Kasumi-1 (cell line): Measurements from ENCODE around the gene PSTPIP1.
"Not testable (repeated sequence)": the region's sequence is repeated elsewhere in the genome, so short reads cannot be mapped to it uniquely, and the experiment has no call there.

Experiments
- DNase-seq, 2 experiments: peaks; one replicate each; lab custom pipeline; 2025; lab: John Stamatoyannopoulos, UW

The PSTPIP1 gene

DNA sequence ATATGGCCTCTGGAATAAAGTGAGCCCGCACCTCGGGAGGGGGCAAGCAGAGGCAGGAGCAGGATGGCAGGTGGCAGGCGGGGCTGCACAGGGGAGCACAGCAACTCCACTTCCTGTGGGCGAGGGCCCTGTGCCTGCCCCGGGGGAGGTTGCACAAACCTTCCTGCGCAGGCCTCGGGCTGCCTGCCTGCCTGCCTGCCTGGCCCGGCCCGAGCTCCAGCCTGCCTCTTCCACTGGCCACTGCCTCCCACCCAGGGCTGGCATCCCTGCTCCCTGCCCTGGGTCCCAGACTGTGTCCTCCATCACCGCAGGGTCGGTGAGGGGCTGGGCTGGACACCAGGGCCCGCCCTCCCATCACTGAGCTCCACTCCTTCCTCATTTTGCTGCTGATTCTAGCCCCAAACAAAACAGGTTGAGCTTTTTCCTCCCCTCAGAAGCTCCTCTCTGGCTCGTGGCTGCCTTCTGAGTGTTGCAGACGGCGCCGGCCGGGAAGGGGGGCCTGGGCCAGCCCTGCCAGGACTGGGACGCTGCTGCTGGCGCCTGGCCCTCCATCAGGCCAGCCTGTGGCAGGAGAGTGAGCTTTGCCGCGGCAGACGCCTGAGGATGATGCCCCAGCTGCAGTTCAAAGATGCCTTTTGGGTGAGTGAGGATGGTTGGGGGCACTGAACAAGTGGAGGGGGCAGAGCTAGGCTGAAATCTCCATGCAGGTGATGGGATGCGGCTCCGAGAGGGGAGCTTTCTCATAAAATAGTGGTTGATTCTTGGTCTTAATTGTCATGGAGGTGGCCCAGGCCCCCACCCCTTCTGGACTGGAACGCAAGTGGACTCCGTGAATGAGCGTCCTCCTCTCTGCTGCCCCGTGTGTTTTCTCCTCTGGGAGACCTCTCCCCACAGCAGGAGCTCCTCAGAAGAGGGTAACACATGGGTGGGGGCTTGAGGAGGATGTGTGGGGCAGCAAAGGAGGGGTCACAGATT lies at the start of gene PSTPIP1:
TSS of gene PSTPIP1 (plus strand) at position 156 of the 975 bp plus-strand sequence. CDS start at position 604, 448 bp downstream.
- peak; percentile 78 to 80 for DNase-seq

DNA sequence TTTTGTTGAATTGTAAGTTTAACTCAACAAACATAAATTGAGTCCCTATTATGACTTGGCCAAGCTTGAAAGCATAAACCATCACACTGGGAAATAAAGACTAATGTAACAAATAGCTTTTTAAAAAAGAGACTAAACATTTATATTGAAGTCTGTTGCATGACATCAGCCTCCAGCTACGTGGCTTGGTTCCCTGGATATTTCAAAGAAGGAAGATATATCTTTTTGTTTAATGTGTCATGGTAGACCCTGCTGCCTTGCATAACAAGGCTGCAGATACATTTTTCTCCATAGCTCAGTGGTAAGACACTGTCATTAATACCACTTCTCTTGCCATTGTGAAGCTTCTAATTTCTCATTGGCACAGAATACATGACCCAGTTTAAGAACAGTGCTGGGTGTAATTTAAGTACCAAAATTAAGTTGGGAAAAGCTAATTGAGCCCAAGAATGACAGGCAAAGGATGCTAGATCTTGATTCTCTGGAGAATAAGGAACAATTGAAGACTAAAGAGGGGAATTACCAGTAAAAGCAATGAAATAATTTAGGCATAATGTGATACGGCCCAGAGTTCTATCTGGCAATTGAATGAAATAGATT lies 49.3 kb upstream of the PSTPIP1 start:
- DNase-seq = no peak

DNA sequence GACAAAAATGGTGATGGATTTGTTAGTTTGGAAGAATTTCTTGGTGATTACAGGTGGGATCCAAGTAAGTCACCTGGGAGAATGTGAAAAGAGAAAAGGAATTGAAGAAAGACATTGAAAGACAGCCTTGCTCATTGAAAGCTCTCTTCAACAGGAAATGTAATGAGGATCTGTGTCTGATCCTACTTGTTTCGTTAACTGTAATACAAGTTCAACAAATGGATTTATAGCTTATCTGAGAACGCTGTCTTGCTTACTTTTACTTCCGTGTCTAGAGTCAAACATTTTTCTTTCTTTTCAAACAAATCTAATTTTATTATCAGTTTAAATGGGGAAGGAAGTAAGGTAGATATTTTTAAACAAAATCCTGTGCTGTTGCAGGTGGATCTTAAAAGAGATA lies 47.5 kb upstream of the PSTPIP1 start:
- DNase-seq = no peak

DNA sequence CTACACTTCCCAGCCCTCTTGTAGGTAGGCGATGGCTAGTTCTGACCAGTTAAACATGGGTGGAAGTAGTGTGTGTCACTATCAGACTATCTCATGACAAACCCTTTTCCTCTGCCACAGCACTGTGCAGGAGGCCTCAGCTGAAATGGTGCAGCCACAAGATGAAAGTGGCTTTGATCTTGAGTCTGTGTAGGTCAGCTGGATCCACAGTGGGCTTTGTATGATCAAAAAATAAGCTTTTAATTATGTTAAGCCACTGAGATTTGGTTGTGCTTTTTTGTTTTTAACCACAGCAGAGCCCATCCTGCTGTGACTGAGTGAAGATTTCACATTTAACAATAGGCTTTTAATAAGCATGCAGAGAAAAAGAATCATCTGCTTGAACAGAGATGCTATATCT lies 43.7 kb upstream of the PSTPIP1 start:
- DNase-seq = no peak

DNA sequence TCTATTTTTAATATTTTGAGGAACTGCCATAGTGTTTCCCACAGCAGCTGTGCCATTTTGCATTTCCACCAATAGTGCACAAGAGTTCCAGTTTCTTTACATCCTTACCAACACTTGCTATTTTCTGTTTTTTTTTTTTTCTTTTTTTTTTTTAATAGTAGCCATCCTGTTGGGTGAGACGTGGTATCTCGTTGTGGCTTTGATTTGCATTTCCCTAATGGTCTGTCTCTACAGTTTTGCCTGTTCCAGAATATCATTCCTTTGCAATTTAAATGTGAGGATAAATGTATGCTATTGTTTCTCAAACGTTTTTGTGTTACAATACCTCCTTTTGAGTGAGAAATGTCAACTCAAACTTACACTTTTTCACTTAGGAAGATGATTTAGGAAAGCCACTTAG lies 41.0 kb upstream of the PSTPIP1 start:
- no peak for DNase-seq

DNA sequence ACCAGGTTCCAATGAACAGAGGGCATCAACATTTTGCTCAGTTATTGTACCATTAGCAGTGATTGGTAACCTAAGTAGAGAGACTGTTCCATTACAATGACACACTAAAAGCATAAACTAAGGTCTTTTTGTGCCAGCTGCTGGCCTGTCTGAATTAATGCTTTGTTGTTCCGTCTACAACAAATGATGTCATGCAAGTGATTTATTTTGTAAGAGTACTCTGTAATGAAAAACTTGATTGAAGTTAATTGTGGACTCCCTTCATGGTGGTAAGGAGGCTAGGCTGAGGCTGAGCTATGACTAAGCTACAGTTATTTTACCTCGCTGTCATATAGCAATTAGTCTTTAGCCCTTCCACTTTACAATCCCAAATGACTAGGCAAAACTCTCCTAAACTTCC lies 40.2 kb upstream of the PSTPIP1 start:
- no peak for DNase-seq

DNA sequence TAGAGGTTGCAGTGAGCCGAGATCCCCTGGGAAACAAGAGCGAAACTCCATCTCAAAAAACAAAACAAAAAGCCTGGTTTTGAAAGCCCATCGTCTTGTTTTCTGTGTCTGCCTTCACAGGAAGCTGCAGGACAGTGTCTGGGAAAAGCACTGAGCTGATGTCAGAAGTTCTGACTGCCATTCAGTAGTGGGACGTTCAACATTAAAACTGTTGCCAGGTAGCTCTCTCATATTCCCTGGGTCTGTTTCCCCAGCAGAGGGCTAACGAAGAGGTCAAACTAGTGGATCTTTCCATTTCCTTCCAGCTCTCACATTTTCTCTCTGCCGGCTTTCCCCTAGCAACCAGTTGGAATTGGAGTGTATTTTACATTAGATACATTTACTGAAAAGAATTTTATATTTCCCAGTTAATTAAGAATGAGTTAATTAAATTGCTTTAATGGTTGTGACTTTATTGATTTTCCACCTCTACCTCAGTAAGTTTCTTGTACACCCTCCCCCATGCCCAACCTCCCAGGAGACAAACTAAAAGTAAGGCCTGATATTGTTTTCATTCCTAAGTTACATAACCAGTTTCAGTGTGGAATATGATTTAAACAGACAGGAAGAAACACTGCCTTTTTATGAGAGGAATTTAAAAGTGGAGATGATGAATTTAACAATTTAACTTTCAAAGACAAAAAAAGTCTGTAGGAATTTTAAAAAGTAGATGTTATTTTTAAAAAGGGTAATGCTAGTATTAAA lies 33.5 kb upstream of the PSTPIP1 start:
- DNase-seq = no peak

DNA sequence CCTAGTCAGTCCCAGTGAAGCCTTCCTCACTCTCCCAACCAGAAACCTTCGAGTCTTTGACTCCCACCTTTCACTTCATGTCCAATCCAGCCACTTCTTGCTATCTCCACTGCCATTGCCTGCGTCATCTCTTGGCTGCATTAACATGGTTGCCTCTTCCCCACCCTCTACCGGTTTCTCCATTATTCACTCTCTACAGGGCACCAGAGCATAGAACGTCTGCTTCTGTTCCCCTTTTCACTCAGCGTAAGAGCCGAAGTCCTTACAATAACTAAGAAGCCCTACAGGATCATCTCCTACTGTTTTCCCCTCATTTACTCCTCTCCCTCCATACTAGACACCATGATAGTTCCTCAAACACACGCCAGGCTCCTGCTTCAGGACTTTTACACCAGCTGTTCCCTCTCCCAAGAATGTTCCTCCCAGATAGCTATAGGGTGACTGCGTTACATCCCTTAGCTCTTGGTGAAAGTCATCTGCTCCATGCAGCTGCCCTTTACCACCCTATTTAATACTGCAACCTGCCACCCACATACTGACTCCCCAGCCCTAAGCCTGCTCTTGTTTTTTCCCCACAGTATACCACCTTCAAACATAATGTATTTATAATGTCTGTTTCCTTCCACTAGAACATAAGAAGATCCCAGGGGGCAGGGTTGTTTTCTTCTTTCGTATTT lies 32.5 kb upstream of the PSTPIP1 start:
- DNase-seq = no peak

DNA sequence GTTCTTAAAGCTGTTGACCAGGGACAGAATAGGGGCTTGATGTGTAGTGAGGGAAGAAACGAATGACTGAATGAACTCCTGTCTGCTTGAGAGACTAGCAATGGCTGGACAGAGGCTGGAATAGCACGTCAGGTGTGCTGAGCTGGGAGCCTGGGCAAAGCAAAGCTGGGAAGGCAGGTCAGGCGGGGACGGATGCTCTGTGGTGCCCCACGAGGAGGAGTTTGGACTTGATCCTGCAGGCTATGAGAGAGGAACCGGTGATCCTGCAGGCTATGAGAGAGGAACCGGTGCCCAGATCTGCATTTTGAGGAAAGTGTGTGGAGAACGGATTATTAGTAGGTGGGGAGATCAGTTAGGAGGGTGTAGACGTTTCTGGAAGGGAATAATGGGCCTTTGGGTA lies 31.3 kb upstream of the PSTPIP1 start:
- no peak for DNase-seq

DNA sequence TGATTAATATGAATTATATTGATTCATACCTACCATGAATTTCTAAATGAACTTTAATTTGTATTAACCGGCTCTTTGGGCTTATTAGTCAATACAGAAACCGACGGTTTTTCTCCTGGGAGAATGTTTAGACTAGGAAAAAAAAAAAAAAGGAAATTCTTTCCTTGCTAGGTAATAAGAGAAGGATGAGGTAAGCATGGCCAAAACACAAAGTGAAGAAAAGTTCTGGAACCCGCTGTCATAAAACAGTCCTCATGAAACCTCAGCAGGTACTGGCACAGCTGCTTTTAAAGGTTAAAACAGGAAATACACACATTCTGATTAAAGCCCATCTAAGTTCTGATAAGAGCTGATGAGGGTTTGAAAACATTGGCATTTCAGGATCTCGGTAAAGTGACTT lies 30.8 kb upstream of the PSTPIP1 start:
- DNase-seq = no peak

DNA sequence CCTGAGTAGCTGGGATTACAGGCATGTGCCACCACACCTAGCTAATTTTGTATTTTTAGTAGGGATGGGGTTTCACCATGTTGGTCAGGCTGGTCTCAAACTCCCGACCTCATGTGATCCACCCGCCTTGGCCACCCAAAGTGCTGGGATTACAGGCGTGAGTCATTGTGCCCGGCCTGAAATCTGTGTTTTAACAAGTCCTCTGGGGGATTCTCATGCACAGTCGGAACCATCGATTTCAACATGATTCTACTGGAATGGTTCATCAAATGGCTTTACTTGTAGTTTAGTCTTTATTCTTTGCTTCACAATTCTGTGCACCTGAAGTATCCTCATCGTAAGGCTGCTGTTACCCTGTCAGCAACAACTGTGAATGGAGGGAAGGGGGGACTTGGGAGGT lies 28.9 kb upstream of the PSTPIP1 start:
- DNase-seq = not testable (repeated sequence)

DNA sequence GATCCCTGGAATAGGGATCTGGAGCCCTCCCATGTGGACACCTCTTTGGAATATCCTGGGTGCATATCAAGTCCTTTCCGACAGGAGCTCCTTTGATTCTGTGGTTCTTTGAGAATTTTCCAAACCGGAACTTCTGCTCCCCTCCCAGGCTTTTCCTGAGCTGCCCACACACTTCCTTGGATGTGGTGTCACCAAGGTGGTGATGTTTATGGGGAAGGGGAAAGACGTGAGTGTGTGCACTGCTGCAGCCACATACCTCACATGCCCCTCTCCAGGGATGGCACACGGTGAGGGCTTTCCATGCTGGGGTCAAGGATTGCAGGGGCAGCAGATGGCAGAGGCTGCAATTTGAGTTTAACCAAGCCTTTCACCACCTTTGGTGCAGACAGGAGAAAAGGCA lies 27.9 kb upstream of the PSTPIP1 start:
- no peak for DNase-seq

DNA sequence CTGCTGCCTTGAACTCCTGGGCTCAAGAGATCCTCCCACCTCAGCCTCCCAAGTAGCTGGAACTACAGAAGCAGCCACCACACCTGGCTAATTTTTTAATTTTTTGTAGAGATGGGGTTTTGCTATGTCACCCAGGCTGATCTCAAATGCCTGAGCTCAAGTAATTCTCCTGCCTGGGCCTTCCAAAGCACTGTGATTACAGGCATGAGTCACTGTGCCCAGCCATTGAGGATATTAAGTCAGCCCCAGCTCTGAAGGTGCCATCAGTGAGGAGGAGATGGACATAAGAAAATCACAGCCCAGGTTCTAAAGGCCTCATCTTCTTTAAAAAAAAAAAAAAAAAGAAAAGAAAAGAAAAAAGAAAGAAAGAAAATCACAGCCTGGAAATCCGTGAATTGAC lies 26.6 kb upstream of the PSTPIP1 start:
- DNase-seq = no peak

DNA sequence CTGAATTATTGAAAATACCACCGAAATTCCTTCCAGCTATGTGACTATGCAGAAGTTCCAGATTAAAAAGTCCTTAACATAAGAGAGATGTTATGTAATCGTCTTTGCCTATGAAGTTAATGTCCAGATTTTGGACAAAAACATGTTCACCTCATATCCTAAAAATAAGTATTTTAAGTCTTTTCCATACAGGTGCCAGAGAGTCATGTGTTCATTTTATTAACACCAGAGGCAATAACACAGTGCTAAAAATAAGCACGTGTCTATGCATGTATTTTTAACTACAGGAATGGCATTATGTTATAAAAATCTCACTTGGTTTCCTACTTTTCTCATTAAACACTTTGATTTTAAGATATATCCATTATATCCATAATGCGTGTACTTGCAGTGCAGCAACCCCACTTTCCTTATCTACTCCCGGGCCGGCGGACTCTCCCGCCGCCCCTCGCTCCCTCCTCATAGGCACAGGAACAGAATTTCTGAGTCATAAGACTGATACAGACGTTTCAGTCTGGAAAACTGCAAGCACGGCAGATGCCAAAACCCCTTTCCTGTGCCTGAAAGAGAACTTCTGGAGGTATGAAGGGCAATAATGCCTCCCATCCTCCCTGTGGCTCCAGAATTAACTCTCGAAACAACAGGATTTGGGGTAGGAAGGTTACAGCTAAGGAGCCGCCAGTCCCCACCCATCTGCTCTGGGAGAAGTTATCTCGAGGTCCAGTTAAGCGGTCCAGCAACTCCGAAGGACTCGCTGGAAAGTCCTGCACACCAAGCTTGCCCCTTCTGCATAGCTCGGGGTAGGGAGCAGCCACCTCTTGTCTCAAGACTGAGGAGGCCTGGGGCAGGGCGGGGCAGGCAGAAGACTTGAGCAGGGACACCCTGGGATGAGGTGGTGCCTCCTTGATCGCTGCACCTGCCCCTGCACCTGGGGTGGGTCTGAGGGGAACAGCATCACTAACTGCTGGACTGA lies 22.3 kb upstream of the PSTPIP1 start:
- no peak for DNase-seq

DNA sequence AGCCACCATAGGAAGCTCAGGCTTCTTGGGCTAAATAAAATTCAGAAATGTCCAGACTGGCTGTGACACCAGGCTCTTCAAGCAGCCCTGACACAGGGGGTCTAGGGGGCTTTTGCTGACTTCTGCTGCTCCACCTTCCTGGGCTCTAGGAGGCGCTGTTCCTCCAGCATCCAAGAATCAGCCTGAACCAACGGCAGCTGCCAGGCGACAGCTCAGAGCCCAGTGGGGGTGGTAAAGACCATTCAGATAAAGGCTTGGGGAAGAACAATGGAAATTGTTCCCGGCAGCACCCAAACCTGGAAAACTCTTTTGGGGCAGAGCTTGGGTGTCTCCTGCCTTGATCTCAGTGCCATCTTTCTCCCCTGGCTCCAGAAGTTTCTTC lies 21.6 kb upstream of the PSTPIP1 start:
- DNase-seq = peak; percentile 72 to 74

DNA sequence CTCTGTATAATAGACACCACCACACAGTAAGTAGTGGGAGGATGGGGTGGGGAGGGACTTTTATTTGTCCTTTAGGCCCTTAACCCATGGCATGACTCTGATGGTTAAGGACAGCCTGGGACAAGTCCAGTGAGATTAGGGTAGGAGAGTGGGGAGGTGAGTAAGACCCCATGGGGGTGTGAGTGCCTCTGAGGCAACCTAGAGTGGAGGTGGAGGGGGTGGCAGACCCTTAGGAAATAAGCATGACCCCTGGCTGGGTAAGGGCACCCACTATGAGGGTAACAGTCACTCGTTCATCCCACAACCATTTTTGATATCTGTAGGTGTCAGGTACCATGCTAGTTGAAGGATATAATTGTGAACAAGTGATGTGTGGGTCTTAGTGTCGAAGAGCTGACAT lies 21.0 kb upstream of the PSTPIP1 start:
- no peak for DNase-seq

DNA sequence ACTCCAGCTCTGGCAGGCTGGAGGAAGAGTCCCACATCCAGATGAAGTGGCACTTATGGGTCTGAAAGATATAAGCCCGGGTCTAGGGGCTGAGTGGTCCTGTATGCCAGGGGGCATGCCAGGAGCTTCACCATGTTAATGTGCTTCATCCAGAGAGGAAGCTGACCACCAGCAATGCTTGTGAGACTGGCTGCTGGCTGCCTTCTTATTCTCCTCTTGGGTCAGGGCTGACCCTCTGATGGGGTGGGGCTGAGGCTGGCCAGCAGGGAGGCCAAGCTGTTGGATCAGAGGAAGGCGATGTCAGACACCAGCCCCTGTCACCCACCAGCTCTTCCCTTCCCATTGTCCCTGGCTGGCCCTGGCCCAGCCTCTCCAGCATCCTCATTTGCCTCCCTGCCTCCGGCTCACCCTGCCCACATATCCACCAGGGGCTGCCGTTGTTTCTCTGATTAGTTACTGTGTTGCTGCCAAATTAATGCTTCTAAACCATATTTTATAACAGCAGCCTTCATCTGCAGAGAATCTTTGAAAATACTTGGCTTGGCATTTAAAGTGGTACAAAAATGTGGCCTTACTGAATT lies 20.4 kb upstream of the PSTPIP1 start:
- DNase-seq = no peak

DNA sequence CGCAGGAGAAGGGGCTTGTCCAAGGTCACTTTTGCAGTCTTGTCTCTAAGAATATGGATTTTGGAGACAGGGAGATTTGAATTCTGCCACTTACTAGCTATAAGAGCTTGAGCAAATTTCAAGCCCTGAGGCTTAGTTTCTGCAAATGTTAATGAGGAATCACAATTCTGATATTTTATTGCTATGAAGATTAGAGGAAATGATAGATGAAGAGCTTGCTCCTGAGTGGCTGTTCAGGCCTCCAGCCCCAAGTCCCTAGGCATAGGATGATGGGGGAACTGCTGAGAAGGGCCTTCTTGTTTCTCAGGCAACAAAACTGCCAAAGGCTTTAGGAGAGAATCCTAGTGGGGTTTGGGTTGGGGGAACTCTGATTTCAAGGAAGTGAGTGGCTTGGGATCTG lies 18.8 kb upstream of the PSTPIP1 start:
- DNase-seq = no peak

DNA sequence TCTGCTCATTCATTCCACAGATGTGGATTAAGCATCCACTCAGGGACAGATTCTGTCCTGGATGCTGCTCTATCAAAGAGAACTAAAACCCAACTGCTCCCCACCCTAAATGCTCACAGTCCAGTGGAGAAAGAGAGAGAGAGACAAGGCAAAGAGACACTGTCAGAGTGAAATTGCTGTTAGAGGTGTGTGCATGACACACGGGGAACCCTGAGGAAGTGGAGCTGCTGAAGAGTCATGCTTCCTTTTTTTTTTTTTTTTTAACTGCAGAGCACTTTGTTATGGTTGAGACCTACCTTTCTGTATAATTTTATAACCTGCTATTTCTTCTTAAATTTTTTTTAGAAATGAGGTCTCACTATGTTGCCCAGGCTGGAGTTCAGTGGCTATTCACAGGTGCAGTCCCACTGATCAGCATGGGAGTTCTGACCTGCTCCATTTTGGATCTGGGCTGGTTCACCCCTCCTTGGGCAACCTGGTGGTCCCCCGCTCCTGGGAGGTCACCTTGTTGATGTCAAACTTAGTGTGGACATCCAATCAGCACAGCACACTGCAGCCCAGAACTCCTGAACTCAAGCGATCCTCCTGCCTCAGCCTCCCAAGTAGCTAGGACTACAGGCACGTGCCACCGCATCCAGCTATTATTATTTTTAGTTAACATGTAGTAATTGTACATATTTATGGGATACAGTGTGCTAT lies 18.2 kb upstream of the PSTPIP1 start:
- DNase-seq = peak; percentile 7 to 9
